Thoracic aorta (tissue), 2 donors: ENCODE results near the gene CIB2. TPM values are rescaled to one million over a fixed set of nuclear protein-coding genes. Genes with fewer than 3 reads are reported as not detected.

Source experiments
- total RNA-seq, 2 donors: library from RNA; depleted of rRNA; stranded (reverse); fragments of >200 nt; gene quantifications; one replicate each; pipeline versions ENCODE4 v1.1.0 to v1.2.3, GENCODE V29; 2016

CIB2 gene
- total RNA-seq, 2 donors from 2014 or later: 1.2 to 7.9 TPM

Other genes with a start within 250 kb of the CIB2 start
- gene TBC1D2B, start 53.7 kb downstream of the CIB2 start, total RNA-seq: 10 to 100 TPM; 54.0 to 58.5 TPM
- gene SH2D7, start 38.9 kb downstream of the CIB2 start, total RNA-seq: not detected
- gene IDH3A, start 17.9 kb upstream of the CIB2 start, total RNA-seq: 100 to 1,000 TPM in 1 of 2 donors, 10 to 100 TPM in 1; 50.9 to 138 TPM
- not detected for gene ACSBG1, start 103.1 kb upstream of the CIB2 start, total RNA-seq
- 10 to 100 TPM; 27.2 to 28.9 TPM for gene DNAJA4, start 133.1 kb upstream of the CIB2 start, total RNA-seq
- gene SKIC8, start 168.2 kb upstream of the CIB2 start, total RNA-seq: 10 to 100 TPM; 41.6 to 74.2 TPM
- gene CRABP1, start 208.9 kb upstream of the CIB2 start, total RNA-seq: 1 to 10 TPM in 1 of 2 donors, not detected in 1; 5.1 TPM